HepG2 (cell line): Measurements from ENCODE around the gene CAD. TPM values are rescaled to one million over a fixed set of nuclear protein-coding genes. Genes with fewer than 3 reads are reported as not detected.

Experiments used
- CBX2 ChIP-seq, 2 experiments: fragments of 200-600 bp in 1 of 2; sonication (generic); formaldehyde crosslinking in 1 of 2; IDR thresholded peaks; 2 replicates each; pipeline versions ENCODE4 v1.7.0 to v1.8.1; 2018 to 2022; ENCODE audit warnings: low read depth in 2 of 2, low read length in 1 of 2, mild to moderate bottlenecking in 1 of 2, missing genetic modification reagents in 1 of 2
- EZH2 ChIP-seq: conservative IDR thresholded peaks from 2 replicates; pipeline ENCODE4 v1.6.1; 2012; ENCODE audit warnings: mild to moderate bottlenecking, low read depth, low read length, moderate library complexity
- GZF1 ChIP-seq: sonication (generic); formaldehyde crosslinking; IDR thresholded peaks from 2 replicates; pipeline ENCODE4 v1.5.1; 2020; ENCODE audit warnings: mild to moderate bottlenecking, missing genetic modification reagents
- MYPOP ChIP-seq: sonication (generic); formaldehyde crosslinking; IDR thresholded peaks from 2 replicates; pipeline ENCODE4 v1.8.1; 2023; ENCODE audit warnings: mild to moderate bottlenecking, moderate library complexity, missing genetic modification reagents
- NFATC3 ChIP-seq: sonication (generic); formaldehyde crosslinking; IDR thresholded peaks from 2 replicates; pipeline ENCODE4 v1.5.1; 2020; ENCODE audit warnings: mild to moderate bottlenecking, missing genetic modification reagents
- SP4 ChIP-seq: sonication (generic); formaldehyde crosslinking; IDR thresholded peaks from 2 replicates; pipeline ENCODE4 v1.8.1; 2023; ENCODE audit warnings: mild to moderate bottlenecking, missing genetic modification reagents
- ZFX ChIP-seq: sonication (generic); formaldehyde crosslinking; IDR thresholded peaks from 2 replicates; pipeline ENCODE4 v1.4.0; 2020; ENCODE audit warnings: mild to moderate bottlenecking, low read depth, missing genetic modification reagents, moderate library complexity
- ZNF274 ChIP-seq: sonication (generic); formaldehyde crosslinking; IDR thresholded peaks from 2 replicates; pipeline ENCODE4 v1.5.1; 2020; ENCODE audit warnings: mild to moderate bottlenecking, missing genetic modification reagents
- ZNF431 ChIP-seq: sonication (generic); formaldehyde crosslinking; IDR thresholded peaks from 2 replicates; pipeline ENCODE4 v1.9.0; 2022; ENCODE audit warnings: missing genetic modification reagents, low read depth, mild to moderate bottlenecking, borderline replicate concordance
- polyA plus RNA-seq, 8 experiments: library from polyadenylated mRNA; depleted of rRNA in 3 of 8; stranded (reverse) in 7 of 8; unstranded in 1 of 8; fragments of >200 nt; fragmentation: Illumina TruSeq in 4 of 8; extraction: Trizol in 4 of 8; gene quantifications; 2 replicates each; pipeline versions ENCODE4 v1.2.1 to v1.2.3, GENCODE V29; 2011 to 2016; ENCODE audit warnings: low read depth in 4 of 8, missing spikeins in 1 of 8, mixed read lengths in 1 of 8; ENCODE audit not compliant: insufficient read depth in 1 of 8
- total RNA-seq, 5 experiments: library from RNA; depleted of rRNA; stranded (reverse); fragments of >200 nt; fragmentation: Illumina TruSeq; extraction: Trizol; gene quantifications; 2 replicates each; pipeline ENCODE4 v1.2.3, GENCODE V29; 2016; ENCODE audit warnings: low read depth in 1 of 5

Gene CAD
- total and polyA plus RNA-seq, 2 of the 13 experiments (the other 11 are each of a cell fraction or from before 2014, with no cell fraction given) = 21.7 to 37.0 TPM

GRCh38 chr2:27263287-27264252 is 46.4 kb downstream of the CAD start (continued):
- TF ChIP-seq NFATC3 (CRISPR knock-in tag) (0 out of 2 replicates have a peak, but pooled peaks have one; percentile 17), ZFX (CRISPR knock-in tag) (no peak), EZH2 (peak; percentile 98; the same call in 1 of the 2 replicates), SP4 (CRISPR knock-in tag) (peak; percentile 65), GZF1 (0 out of 2 replicates have a peak, but pooled peaks have one; percentile 49), MYPOP (CRISPR knock-in tag) (0 out of 2 replicates have a peak, but pooled peaks have one; percentile 37), ZNF274 (CRISPR knock-in tag) (0 out of 2 replicates have a peak, but pooled peaks have one; percentile 44), CBX2 (IDR thresholded peaks at IDR 0.05; ENCODE audit: low read depth, low read length) (peak; percentile 57; the same call in 1 of the 2 replicates), CBX2 (CRISPR knock-in tag; IDR thresholded peaks at IDR 0.05; ENCODE audit: low read depth) (no peak), ZNF431 (CRISPR knock-in tag) (no peak)
